ENCODE results near the gene SECISBP2. TPM values are rescaled to one million over a fixed set of nuclear protein-coding genes. Genes with fewer than 3 reads are reported as not detected.

Gene SECISBP2
- total and polyA plus RNA-seq, 2 of the 13 experiments (the other 11 are each of a cell fraction or from before 2014, with no cell fraction given) = 32.4 to 38.0 TPM

DNA sequence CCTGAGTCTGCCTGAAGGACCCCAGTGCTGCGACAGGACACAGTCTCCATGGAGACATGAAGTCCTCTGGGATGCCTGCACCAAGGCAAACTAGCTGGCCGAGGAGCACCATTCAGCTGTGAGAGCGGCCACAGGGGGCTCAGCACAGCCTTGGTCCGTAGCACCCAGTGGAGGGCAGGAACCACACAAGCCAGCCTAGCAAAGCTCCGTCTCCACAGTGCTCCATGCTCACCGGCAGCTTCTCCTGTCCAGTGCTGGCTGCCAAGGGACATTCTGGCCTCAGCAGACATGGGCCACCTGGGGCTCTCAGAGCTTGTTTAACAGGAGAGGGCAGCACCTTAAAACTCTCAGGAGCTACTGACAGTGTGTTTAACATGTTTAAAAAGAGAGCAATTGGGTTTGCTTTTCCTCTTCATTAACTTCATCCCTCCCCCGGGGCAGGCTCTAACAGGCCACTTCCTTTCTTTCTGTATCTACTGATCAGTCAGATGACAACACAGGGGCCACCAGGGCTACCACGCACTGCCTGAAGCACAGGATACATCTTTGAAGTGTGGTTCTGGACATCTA lies 57.0 kb downstream of the SECISBP2 start (continued):
- TF ChIP-seq, protein P1, sequence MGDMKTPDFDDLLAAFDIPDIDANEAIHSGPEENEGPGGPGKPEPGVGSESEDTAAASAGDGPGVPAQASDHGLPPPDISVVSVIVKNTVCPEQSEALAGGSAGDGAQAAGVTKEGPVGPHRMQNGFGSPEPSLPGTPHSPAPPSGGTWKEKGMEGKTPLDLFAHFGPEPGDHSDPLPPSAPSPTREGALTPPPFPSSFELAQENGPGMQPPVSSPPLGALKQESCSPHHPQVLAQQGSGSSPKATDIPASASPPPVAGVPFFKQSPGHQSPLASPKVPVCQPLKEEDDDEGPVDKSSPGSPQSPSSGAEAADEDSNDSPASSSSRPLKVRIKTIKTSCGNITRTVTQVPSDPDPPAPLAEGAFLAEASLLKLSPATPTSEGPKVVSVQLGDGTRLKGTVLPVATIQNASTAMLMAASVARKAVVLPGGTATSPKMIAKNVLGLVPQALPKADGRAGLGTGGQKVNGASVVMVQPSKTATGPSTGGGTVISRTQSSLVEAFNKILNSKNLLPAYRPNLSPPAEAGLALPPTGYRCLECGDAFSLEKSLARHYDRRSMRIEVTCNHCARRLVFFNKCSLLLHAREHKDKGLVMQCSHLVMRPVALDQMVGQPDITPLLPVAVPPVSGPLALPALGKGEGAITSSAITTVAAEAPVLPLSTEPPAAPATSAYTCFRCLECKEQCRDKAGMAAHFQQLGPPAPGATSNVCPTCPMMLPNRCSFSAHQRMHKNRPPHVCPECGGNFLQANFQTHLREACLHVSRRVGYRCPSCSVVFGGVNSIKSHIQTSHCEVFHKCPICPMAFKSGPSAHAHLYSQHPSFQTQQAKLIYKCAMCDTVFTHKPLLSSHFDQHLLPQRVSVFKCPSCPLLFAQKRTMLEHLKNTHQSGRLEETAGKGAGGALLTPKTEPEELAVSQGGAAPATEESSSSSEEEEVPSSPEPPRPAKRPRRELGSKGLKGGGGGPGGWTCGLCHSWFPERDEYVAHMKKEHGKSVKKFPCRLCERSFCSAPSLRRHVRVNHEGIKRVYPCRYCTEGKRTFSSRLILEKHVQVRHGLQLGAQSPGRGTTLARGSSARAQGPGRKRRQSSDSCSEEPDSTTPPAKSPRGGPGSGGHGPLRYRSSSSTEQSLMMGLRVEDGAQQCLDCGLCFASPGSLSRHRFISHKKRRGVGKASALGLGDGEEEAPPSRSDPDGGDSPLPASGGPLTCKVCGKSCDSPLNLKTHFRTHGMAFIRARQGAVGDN (CRISPR knock-in tag; IDR thresholded peaks at IDR 0.05) = peak; percentile 39; the same call in 1 of the 2 replicates

DNA sequence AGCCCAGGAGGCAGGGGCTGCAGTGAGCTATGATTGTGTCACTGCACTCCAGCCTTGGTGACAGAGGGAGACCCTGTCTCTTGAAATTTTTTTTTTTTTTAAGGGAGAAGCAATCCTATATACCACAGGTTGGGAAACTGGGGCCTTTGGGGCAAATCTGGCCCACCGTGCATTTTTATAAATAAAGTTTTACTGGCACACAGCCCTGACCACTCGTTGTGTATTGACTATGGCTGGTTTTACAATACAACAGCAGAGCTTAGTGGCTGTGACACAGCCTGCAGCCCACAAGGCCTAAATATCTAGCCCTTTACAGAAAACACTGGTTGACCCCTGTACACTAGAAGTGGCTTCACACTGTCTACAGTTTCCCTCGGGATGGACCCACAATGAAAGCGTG lies 58.0 kb downstream of the SECISBP2 start:
- no peak for DNase-seq (ENCODE audit: low spot score)
- in situ Hi-C loops (cut with HindIII; ENCODE audit: extremely low pct_ligation_motif_present, low pct_unique_long_range_greater_than_20kb) = no loop called here
- TF ChIP-seq, protein P2, sequence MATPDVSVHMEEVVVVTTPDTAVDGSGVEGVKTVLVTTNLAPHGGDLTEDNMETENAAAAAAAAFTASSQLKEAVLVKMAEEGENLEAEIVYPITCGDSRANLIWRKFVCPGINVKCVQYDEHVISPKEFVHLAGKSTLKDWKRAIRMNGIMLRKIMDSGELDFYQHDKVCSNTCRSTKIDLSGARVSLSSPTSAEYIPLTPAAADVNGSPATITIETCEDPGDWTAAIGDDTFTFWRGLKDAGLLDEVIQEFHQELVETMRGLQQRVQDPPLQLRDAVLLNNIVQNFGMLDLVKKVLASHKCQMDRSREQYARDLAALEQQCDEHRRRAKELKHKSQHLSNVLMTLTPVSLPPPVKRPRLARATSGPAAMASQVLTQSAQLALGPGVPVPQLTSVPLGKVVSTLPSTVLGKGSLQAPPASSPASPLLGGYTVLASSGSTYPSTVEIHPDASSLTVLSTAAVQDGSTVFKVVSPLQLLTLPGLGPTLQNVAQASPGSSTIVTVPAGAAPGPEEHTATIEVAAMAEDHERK (CRISPR knock-in tag; IDR thresholded peaks at IDR 0.05; ENCODE audit: low read depth) = no peak
- TF ChIP-seq, protein P3, sequence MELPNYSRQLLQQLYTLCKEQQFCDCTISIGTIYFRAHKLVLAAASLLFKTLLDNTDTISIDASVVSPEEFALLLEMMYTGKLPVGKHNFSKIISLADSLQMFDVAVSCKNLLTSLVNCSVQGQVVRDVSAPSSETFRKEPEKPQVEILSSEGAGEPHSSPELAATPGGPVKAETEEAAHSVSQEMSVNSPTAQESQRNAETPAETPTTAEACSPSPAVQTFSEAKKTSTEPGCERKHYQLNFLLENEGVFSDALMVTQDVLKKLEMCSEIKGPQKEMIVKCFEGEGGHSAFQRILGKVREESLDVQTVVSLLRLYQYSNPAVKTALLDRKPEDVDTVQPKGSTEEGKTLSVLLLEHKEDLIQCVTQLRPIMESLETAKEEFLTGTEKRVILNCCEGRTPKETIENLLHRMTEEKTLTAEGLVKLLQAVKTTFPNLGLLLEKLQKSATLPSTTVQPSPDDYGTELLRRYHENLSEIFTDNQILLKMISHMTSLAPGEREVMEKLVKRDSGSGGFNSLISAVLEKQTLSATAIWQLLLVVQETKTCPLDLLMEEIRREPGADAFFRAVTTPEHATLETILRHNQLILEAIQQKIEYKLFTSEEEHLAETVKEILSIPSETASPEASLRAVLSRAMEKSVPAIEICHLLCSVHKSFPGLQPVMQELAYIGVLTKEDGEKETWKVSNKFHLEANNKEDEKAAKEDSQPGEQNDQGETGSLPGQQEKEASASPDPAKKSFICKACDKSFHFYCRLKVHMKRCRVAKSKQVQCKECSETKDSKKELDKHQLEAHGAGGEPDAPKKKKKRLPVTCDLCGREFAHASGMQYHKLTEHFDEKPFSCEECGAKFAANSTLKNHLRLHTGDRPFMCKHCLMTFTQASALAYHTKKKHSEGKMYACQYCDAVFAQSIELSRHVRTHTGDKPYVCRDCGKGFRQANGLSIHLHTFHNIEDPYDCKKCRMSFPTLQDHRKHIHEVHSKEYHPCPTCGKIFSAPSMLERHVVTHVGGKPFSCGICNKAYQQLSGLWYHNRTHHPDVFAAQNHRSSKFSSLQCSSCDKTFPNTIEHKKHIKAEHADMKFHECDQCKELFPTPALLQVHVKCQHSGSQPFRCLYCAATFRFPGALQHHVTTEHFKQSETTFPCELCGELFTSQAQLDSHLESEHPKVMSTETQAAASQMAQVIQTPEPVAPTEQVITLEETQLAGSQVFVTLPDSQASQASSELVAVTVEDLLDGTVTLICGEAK (IDR thresholded peaks at IDR 0.05) = 0 out of 2 replicates have a peak, but pooled peaks have one; percentile 6
- TF ChIP-seq, protein P3 (CRISPR knock-in tag; IDR thresholded peaks at IDR 0.05) = peak; percentile 90
- TF ChIP-seq ZFAT (CRISPR knock-in tag; conservative IDR thresholded peaks at IDR 0.05) (no peak), NCOA1 (CRISPR knock-in tag; IDR thresholded peaks at IDR 0.05) (no peak), EHMT2 (IDR thresholded peaks at IDR 0.05; ENCODE audit: borderline replicate concordance, low read depth, low read length) (no peak), BCL6 (CRISPR knock-in tag; IDR thresholded peaks at IDR 0.05) (no peak)

More for the DNA sequence above, 58.0 kb downstream of the SECISBP2 start:
- Histone ChIP-seq H3K9ac (ENCODE audit: insufficient read depth, low read depth, low read length) (no peak overlapping the region), H3K4me3 (replicated peaks in 1 of 3; ENCODE audit: insufficient read depth in 1 of 3, low read depth in 2 of 3, low read length in 3 of 3) (no peak overlapping the region), H3K4me1 (ENCODE audit: insufficient read depth, low read length) (peaks cover 19% of the 10 kb centered on the region; the same call in 1 of the 2 replicates), H3K9me3 (ENCODE audit: low read length) (no peaks in the 10 kb centered on the region), H3K27me3 (ENCODE audit: control insufficient read depth in 1 of 2, insufficient read depth in 2 of 2, low read length in 2 of 2) (peaks cover 0 to 8% of the 10 kb centered on the region in 2 experiments; a peak in 1 of 5 replicates), H2AFZ (ENCODE audit: low read length) (no peak overlapping the region), H3K4me2 (ENCODE audit: low read depth, low read length) (no peak overlapping the region), H4K20me1 (ENCODE audit: insufficient read depth, low read length) (no peaks in the 10 kb centered on the region), H3K36me3 (replicated peaks in 1 of 2; ENCODE audit: control insufficient read depth in 1 of 2, insufficient read depth in 2 of 2, low read length in 2 of 2) (no peaks in the 10 kb centered on the region), H3K79me2 (ENCODE audit: insufficient read depth, low read length) (no peaks in the 10 kb centered on the region), H3K27ac (ENCODE audit: extremely low read length, insufficient read depth, low read length) (no peak overlapping the region)
- POLR2A ChIA-PET = no interaction called here
- FAIRE-seq = no peak
- intact Hi-C loops (cut with micrococcal nuclease; ENCODE audit: unreplicated experiment) = no loop called here
- WGBS (ENCODE audit: low lambda C conversion rate) = 50% methylated on average over 4 of the region's 4 CpGs
- no peak for ATAC-seq
- CTCF ChIA-PET (ENCODE audit: low intra/inter-chr PET ratio, low total read pairs) = no interaction called here
- BruUV-seq (replicated peaks) = no TSS peak
